Hematopoietic multipotent progenitor cell treated with erythropoietin and hydrocortisone succinate and interleukin-3 and kit ligand, for 17 days (in vitro differentiated cells): ENCODE measurements around the gene NEMF.
A peak's percentile ranks its signal among the peaks of the same experiment; 100 is the strongest.
"Not testable (repeated sequence)": the region's sequence is repeated elsewhere in the genome, so short reads cannot be mapped to it uniquely, and the experiment has no call there.

Source experiments
- DNase-seq: peaks from one replicate; pipeline ENCODE4 v3.0.0-alpha.2; 2015; ENCODE audit warnings: low spot score

The NEMF gene

DNA sequence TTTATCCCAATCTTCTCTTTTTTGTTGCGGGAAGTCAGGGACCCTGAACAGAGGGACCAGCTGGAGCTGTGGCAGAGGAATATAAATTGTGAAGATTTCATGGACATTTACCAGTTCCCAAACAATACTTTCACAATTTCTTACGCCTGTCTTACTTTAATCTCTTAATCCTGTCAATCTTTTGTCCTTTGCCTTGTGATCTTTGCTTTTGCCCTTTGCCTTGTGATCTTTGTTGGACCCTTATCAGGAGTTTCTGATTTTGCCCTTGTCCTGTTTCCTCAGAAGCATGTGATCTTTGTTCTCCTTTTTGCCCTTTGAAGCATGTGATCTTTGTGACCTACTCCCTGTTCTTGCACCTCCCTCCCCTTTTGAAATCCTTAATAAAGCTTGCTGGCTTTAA lies 36.5 kb downstream of the NEMF start:
- not testable (repeated sequence) for DNase-seq

DNA sequence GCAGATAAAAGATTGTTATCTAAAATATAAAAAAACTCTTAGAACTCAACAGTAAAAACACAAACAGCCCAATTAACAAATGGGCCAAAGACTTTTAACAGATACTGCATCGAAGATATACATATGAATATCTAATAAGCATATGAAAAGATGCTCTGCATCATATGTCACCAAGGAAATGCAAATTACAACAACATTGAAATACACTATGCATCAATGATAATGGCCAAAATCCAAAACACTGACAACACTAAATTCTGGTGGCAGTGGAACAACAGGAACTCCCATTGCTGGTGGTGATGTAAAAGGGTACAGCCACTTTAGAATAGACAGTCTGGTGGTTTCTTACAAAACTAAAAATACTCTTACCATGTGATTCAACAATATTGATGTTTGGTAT lies 43.8 kb downstream of the NEMF start:
- DNase-seq, result no peak

DNA sequence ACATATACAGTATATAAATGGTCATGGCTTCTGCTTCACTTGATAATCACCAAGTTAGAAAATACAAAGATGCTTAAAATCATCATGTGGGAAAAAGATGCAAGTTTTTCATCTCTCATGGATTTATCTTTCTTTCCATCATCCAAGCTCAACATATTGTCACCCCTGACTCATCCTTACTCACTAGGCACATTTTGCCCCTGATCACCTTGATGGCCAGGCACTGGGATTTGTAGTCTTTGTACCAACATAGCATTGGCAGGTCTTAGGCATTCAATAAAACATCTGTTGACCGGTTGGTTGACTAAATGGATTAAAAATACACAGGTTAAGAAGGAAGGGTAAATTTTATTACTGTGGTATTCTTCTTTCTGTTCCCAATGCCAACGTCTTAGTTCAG lies 56.6 kb downstream of the NEMF start:
- no peak for DNase-seq

DNA sequence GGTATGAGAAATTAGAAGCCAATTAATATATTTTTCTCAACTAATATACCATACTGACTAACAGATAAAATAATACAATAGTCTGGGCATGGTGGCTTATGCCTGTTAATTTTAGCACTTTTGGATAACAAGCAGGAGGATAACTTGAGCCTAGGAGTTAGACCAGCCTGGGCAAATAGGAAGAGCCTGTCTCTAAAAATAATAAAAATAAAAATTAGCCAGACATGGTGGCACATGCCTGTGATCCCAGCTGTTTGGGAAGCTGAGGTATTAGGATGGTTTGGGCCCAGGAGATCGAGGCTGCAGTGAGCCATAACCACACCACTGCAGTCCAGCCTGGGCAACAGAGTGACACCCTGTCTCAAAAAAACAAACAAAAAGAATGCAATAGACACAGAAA lies 60.0 kb downstream of the NEMF start:
- no peak for DNase-seq

DNA sequence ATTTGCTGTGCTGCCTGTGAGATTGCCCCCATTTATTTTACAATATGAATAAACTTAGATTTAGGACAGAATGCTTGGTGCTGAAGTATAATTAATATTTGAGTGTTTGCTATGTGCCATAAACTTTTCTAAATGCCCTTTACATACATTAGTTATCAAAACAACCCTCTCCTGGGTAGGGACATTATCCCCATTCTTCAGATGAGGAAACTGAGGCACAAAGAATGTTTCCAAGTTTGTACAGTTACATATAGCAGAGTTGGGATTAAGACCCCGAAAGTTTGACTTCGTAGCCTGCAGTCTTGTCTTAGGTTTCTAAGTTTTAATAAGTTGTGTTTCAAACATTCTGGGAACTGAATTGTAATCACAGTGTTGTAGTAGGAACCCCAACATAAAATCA lies 66.3 kb downstream of the NEMF start:
- no peak for DNase-seq

DNA sequence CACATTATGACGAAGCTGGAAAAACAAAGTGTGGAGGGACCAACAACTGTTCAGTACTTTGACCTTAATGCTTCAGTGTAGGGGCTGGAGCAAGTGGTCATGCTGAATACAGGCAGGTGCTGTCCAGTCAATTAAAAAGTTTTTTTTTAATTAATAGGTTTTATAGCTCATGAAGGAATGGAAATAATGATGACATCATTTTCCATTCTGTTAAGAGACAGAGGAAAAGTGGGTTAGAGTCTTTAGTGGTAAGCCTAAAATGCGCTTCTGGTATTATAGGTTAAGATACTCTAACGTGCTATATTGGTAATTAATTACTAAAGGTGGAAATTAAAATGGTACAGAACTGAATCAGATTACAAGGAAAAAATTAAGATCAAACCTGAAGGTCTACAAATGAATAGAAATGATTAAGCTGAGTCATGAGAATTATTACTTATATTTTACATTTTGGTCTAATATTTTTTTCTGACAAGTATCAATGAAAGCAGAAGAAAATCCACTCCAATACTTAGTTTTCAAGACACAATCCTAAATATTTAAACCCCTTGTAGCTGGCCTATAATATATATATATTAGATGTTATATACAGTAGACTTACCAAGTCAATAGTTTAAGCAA lies 69.1 kb downstream of the NEMF start:
- DNase-seq, result no peak

DNA sequence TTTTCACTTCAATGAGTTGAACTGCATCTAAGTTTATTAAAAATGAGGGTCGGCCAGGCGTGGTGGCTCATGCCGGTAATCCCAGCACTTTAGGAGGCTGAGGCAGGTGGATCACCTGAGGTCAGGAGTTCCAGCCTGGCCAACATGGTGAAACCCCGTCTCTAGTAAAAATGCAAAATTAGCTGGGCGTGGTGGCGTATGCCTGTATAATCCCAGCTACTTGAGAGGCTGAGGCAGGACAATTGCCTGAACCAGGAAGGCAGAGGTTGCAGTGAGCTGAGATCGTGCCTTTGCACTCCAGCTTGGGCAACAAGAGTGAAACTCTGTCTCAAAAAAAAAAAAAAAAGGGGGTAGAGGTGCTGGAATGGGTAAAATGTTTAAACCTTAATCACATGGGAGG lies 71.5 kb downstream of the NEMF start:
- DNase-seq, result not testable (repeated sequence)

DNA sequence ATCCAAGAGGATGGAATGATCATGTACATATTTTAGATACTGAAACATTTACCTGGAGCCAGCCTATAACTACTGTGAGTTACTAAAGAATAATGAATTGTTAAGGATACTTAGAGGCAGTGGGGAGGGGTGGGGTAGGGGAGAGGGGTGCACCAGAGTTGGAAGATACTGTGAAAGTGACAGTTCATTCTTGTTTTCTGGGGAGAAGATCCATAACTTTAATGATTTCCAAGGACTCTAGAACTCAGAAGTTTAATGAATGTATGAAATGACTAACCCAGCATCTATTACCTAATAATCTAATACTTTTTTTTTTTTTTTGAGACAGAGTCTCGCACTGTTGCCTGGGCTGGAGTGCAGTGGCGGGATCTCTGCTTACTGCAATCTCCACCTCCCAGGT lies 74.2 kb downstream of the NEMF start:
- DNase-seq, result no peak

DNA sequence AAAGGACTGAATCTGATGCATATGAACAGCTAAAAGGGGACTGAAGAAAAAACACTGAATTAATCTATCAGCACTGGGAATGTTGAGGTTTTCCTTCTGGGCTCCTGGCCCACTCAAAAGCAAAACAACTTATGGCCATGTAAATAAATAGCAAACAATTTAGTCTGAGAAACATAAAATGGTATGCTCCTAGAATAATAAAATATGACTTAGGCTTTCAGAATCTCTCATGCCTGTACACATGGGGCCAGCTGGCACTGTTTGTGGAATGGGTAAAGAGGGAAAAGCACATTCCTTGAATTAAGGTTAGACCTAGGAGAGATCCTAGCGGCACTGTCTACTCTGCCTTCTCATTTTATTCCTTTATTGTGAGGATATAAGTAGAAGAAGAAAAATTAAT lies 78.5 kb downstream of the NEMF start:
- DNase-seq, result no peak

DNA sequence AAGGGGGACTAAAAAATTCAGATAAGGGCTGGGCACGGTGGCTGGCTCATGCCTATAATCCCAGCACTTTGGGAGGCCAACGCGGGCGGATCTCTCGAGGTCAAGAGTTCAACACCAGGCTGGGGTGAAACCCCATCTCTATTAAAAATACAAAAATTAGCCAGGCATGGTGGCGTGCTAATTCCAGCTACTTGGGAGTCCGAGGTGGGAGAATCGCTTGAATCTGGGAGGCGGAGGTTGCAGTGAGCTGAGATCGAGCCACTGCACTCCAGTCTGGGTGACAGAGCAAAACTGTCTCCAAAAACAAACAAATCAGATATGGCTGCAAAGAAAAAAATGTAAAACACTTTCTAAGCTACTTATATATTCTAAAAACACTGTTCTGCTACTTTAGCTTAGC lies 80.9 kb downstream of the NEMF start:
- not testable (repeated sequence) for DNase-seq

DNA sequence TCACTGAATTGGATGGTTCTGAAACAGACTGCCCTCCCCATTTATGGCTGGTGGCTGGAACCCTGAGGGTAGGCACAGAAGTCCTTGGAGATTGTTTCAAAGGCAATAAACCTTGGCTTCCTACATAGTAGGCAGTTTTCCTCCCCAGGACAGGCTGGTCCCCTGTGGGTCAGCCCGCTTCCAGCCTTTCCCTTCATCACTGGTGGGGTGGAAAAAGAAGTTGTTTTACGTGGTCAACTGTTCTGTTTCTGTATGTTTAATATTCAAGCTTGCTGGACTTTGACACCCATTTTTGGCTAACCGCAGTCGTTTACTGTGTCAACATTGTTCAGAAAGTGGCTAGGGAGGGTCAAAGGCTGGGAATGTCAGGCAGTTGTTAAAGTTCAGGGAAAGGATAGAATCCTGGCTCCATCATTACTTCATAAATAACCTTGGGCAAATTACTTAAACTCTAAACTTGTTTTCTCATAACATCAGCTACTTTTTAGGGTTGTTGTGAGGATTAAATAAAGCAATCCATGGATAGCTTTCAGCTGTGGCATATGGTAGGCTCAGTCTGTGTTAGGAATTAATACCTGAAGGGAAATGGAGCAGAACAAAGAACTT lies 82.3 kb downstream of the NEMF start:
- DNase-seq, result no peak

DNA sequence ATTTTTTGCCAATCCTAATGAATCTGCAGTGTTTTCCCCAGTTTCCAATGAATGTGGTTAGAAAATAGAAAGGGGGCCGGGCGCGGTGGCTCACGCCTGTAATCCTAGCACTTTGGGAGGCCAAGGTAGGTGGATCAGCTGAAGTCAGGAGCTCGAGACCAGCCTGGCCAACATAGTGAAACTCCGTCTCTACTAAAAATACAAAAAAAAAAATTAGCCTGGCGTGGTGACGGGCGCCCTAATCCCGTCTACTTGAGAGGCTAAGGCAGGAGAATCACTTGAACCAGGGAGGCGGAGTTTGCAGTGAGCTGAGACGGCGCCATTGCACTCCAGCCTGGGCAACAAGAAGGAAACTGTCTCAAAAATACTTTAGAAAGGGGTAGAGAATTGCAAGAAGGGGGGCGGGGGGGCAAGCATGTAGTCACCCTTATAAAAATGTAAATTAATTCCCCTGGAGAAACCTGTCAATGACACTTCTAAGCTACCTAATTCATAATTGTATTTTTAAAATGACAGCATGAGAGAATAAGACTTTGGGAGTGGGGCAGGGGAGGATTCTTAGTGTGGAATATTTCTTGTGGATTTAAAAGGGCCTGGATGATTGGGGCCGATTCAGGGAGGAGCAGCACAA lies 82.9 kb downstream of the NEMF start:
- DNase-seq, result no peak

DNA sequence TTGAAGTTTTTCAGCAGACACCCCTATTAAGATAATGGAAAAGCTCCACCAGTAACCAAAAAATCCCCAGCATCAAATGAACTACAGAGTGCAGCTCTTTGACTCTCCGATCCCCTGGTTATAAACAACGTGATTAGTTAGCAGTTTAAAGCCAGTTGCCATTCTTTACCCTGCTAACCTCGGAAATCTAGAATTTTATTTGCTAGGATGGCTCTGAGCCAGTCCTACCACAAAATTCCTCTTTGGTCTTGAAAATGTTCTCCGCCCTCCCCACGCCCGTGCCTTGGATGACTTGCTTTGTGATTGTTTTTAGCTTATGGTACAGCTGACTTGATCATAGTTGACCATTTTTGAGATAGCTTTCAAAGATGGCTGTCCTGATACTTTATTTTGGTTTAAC lies 83.4 kb downstream of the NEMF start:
- DNase-seq, result peak; percentile 56

DNA sequence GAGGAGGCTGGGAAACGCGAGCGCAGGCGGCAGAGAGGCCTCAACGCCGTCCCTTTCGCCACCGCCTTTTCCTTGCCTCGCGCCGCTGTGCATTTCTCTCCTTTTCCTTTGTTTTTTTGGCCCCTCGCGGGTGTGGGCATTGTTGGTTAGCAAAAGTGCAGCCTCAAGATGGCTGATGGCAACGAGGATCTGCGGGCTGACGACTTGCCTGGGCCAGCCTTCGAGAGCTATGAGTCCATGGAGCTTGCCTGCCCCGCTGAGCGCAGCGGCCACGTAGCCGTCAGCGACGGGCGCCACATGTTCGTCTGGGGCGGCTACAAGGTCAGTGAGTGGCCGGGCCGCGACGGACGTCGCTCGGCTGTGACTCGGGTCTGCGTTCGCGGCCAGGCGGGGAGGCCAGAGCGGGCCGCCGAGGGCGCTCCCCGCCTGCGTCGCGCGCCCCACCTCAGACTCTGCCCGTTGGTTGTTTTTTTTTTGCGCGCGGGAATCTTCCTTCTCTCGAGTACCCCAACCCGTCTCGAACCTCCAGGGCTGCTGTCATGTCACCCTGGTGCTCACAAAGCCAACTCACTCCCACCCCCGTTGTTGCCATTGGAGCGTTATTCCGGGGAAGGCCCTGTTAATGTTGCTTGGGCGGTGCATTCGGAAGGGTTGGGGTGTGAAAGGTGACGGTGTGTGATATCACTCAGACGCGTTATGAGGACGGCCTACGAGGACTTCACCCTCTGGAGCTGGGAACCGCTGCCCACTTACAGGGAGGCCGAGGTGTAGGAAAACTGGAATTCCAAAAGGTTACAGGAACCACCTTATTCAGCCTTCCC lies 84.1 kb downstream of the NEMF start:
- DNase-seq, result peak; percentile 85

DNA sequence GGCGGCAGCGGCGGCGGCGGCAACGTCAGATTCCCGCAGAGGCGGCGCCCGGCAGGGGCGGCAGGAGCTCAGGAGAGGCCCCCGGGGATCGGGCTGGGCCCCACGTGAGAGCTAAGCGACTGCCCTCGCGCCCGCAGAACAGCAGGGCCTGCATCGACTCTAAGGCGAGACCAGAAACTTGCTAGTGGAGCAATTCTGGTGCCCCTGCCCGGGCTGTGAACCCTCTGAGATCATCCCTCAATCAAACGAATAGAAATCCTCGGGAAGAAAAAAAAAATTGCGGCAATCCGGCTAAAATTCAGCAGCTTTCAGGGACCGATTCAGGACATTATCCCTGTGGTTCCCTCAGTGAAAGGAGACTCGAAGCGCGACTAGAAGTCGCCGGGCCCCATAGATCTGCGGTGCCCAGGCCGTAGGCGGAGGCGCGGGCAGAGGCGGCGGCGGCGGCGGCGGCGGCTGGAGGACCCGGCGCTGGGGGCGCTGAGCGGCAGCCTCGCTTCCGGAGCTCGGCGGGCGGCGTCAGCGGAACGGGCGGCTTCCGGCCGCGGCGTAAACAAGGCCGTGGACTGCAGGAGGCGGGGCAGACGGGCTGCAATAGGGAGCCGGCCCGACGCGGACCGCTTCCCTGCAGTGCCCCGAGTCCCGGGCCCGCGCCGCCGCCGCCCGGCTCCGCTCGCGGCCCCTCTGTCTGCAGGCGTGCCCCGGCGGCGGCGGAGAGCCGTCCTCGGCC lies 84.9 kb downstream of the NEMF start, which contains the start of gene KLHDC2:
TSS of gene KLHDC2 (plus strand) at position 583 of the 730 bp plus-strand sequence. CDS start 316 bp downstream, outside the sequence.
- DNase-seq, result peak; percentile 89

DNA sequence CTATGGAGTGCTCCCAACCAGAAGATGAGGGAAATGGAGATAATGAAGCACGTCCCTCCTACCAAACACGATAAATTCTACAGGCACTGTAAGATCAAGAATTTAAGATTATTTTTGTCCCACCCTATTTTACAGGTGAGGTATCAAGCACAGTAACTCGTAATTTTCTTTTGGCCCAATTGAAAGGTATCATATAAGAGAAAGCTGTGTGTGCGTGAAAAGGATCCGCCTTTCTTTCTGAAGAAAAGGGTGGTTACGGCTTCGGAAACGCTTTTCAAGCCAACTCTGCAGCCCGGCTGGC lies 85.4 kb downstream of the NEMF start:
- no peak for DNase-seq

DNA sequence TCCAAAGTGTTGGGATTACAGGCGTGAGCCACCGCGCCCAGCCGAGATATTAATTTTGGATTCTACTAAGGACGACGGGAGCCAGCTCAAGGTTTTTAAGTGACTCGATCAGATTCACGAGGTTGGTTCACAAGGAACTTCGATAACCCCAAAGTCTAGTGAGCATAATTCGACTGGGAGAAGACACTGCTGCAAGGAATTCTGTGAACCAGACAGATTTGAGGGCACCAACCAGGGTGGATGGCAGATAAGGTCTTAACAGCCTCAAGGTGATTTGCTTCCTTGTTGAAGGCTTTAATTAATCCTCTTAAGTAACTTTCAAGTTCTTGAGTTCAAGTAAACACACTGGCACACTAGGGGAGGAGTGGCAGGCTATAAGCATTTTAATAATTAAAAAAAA lies 85.7 kb downstream of the NEMF start:
- no peak for DNase-seq

DNA sequence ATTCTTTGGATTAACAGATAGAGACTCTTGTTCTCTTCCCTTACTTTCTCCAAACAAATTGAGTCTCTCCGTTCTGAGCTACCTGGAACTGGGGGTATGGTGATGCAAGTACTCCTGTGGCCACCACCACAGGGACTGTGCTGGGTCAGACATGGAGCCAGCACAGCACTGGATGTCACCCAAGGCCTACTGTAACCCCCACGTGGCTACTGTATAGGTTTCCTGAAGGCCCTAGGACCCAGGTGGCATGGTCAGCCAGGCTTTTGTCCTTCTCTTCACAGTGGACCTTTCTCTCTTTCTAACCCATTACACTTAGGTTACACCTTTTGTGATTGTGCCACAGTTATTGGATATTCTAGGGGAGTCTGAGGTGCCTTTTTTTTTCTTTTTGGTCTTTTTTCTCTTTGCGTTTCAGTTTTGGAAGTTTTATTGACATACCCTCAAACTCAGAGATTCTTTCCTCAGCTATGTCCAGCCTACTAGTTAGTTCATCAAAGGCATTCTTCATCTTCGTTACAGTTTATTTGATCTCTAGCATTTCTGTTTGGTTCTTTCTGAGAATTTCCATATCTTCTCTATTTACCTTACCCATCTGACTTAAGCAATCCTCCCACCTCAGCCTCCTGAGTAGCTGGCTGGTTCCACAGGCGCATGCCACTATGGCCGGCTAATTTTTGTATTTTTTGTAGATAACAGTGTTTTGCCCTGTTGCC lies 90.6 kb downstream of the NEMF start:
- no peak for DNase-seq

DNA sequence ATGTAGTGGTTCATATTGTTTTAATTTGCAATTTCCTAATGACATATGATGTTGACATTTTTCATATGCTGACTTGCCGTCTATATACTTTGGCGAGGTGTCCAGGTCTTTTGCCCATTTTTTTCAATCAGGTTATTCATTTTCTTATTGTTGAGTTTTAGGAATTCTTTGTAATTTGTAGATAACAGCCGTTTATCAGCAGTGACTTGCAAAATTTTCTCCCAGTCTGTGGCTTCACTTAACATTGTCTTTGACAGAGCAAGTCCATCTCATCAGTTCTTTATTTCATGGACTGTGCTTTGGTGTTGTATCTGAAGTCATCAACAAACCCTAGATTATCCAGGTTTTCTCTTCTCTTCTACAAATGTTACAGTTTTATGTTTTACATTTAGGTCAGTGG lies 97.2 kb downstream of the NEMF start:
- no peak for DNase-seq

DNA sequence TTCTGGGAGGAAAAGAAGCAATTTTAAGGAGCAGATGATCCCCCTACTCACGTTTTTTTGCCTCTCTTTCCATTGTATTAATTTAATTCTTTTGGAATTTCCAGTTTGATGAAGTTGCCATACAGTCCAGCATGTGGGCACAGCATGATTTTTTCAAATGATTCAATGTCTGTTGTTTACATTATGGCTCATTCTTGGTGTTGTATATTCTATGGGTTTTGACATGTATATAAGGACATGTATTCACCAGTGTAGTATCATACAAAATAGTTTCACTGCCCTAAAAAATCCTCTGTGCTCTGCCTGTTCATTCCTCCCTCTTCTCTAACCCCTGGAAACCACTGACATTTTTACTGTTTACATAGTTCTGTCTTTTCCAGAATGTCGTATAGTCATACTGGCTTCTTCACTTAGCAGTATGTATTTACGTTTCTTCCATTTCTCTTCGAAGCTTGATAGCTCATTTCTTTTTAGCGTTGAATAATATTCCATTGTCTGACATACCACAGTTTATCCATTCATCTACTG lies 98.0 kb downstream of the NEMF start:
- DNase-seq, result no peak

DNA sequence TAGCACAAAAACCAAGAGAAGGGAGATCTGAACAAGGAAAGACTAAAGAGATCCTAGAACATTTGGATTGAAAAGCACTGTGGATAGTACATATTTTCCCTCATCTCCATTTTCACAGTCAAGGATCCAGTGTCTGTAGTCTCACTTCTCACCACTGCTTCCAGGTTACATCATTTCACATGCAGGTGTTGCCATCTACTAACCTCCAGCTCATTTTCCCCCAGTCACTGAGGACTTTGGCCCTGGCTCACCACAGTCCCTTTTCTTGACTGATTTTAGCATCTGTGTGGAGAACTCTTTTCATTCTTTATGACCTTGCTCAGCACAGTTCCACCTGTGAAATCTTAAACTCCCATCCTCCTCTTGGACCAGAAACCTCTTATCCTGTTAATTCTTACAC lies 106.1 kb downstream of the NEMF start:
- DNase-seq, result not testable (repeated sequence)
